Measurements from ENCODE around the gene HADHA. TPM values are rescaled to one million over a fixed set of nuclear protein-coding genes. Genes with fewer than 3 reads are reported as not detected.

Gene HADHA
- total RNA-seq, 1 donor from 2014 or later, result 154 TPM

DNA sequence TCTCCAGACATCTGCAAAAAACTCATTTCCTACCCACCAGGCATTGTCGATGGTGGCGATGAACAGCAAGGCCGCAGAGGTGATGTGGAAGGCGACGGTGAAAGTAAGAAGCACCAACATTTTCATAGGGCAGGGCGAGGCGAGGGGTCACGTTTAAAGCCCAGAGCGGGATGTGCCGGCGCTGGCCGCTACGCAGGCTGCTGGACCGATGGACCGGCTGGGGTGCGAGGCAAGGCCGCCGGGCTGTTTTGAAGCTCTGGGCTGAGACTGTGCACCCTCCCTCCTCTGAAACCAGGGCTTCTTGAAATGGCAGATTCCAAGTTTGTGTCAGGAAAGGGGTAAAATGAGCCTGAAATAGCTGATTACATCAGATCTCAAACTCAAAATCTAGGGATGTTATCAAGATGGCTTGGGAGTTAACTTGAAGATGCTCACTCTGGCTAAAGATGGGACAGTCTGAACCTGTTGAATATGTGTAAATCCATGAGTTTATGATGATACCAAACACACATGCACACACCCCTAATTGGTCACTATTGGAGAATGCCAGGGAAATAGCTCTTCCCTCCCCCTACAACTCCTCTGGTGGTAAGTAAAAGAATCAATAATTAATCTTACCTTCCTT, 103.2 kb downstream of the HADHA start:
- DNase-seq (ENCODE audit: low spot score), result no peak

Other genes starting within 250 kb of the HADHA start
- 180 TPM for gene RAB10, start 210.5 kb downstream of the HADHA start, total RNA-seq
- gene GAREM2, start 71.5 kb downstream of the HADHA start, total RNA-seq, result 4.3 TPM
- 151 TPM for gene HADHB, start 307 bp upstream of the HADHA start, total RNA-seq
- 35.7 TPM for gene SELENOI, start 101.5 kb upstream of the HADHA start, total RNA-seq
- gene ADGRF3, start 102.2 kb upstream of the HADHA start, total RNA-seq, result 0.89 TPM
- not detected for gene DRC1, start 157.3 kb upstream of the HADHA start, total RNA-seq
- gene OTOF, start 233.5 kb upstream of the HADHA start, total RNA-seq, result 0.29 TPM